GM19043 (cell line): Measurements from ENCODE around the gene PADI2.

Experiments used
- ATAC-seq: cut with Tn5 transposase; IDR thresholded peaks from one replicate; pipeline ENCODE4 v1.9.1; 2021; ENCODE audit warnings: low read depth; ENCODE audit not compliant: unreplicated experiment

The PADI2 gene

DNA sequence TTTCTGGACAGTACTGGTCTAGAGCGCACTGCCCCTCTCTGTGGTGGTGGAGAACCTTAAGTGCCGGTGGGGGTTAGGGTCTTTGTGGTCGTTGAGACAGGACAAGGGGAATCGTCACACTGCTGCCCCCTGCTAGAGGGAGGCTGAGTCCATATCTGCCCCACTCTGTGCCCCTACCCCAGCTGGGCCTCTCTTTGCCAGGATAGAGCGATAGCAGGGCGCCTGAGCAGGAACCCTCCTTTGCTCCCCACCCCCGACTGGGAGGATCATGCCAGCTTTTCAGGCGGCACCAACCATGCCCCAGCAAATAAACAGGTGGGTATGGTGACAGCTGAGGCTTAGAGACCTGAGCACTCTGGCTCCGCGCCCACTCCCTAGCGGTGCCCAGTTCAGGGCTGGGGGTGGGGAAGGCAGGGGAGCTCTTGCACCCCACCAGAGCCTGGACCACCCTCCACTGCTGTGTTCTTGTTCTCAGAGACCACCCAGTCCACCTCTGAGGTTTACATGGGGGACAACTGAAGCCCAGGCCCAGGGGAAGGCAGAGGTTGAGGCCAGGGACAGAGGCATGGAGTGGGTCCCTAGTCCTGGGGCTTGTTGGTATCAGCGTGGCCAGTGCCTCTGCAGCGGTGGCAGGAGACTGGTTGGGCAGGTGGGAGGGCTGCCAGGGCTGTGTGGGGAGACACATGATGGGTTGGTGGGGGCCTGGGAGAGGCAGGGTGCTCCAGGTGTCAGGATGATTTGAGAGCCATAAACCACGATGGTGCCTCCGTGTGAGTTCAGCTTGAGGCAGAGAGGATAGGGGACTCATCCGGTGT, 1.6 kb downstream of the PADI2 start:
- ATAC-seq, result no peak

DNA sequence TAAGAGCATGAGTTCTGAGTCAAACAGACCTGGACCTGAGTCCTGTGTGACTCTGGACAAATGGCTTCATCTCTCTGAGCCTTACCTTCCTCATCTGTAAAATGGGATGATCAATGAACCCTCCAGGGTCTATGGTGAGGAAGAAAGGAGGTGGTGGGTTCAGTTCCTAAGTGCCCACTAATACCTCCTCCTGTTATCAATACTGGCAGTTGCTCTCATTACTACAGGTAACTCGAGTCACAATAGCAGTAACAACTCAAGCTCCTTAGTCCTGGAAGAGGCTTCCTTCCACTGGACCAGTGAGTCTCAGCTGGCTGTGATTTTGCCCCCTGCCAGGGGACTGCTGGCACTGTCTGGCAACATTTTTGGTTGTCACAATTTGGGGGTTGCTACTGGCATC, 2.6 kb downstream of the PADI2 start:
- no peak for ATAC-seq

DNA sequence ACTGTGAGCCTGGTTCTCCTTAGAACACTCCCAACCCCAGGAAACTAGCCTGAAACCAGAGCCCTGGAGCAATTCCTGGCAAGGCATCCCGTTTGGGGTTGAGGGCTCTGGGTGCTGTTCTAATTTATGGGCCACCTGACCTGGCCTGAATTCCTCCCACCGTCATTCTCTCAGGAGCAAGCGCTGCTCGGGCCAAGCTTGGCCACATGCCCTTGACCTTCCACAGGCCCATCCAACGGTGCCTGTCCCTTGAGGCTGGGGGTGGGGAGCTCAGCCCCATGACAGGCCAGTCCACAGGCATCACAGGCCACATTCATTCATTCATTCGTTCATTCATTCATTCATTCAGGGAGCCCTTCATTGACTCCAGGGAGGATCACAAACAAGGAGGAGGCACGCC, 5.3 kb downstream of the PADI2 start:
- ATAC-seq, result no peak

DNA sequence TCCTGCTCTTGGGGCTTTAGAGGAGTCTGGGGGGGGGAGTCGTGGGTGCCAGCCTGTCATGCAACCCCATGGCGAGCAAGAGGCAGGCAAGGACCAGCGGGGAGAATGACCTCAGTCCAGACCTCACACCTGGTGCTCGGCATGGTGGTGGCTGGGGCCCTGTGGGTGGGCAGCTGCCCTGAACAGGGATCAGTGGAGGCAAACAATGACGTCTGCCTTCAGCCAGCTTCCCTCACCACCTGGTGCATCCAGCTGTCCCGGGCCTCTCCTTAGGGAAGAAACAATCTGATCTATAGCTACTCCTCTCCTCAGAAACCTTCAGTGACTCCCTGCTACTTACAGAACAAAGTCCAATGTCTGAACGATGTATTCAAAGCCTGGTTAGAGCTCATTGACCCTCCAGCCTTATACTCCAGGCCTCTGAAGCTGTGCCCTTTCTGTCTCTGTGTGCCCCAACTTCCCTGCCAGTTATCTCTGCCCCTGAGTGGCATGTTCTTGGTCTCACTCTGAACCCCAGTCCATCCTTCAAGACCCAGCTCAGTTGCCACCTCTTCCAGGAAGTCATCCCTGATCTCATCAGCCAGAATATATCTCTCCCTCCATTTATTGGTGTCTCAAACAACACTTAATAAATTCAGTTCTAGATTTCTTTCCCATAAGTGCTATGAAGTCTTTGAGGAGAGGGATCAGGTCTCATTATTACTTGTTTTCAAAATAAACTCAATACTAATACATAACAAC, 6.6 kb downstream of the PADI2 start:
- ATAC-seq, result no peak

DNA sequence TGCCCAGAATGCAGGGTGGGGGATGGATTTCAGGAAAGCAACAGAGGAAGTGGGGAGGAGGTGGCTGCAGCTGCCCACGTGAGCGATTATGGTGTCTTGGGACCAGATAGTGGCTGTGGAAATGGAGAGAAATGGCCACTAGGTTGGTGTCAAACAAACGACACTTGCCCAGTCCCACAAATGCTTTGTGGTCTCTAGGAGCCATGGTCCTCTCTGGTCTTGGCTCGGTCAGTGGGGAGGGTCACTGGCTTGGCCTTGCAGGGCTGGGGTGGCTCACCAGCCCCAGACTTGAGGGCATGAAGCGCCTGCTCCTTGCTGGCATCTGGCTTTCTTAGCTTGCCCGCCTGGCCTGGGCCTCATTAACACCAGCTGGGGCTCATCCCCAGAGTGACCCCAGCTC, 7.2 kb downstream of the PADI2 start:
- ATAC-seq, result no peak

DNA sequence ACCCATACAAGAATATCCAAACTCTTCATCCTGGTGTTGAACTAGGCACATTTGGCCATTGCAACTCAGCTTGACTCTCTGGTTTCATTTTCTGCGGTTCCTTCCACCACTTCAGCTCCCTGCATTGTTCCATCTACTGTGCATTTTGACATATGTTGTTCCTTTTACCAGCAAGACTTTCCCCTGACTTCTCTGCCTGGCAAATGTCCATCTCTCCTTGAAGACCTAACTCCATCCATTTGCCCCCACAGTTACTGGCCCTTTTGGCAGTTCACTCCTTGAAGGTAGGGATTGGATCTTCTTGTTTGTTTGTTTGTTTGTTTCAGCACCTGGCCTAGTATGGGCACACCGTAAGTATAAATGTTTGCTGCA, 8.7 kb downstream of the PADI2 start:
- ATAC-seq, result no peak

DNA sequence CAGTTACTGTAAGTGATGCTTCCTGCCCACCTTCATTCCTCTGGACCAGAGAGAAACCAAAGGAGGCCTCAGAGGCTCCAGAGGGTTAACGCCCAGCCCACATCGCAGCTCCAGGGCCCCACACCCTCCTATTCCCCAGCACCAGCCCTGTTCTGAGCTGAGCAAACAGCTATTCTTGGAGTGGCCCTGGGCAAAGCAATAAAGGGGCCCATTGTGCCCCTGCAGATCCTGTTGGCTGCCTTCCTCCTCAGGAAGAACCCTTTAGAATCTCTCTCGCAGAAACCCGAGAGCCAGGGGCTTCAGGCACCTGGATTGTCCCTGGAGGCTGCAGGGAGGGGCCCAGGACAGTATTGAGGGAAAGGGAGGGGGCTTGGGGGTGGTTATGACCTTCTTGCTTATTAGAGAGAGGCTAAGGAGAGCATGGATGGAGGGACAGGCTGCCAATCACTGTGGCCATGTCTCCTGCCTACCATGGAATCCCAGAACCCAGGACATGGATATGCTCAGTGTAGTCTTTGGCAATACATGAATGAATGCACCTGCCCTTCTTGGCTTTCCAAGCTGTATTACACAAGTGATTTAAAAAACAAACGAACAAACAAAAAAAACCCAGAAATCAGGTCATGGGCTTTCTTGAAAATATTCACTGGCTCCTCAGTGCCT, 9.2 kb downstream of the PADI2 start:
- no peak for ATAC-seq

DNA sequence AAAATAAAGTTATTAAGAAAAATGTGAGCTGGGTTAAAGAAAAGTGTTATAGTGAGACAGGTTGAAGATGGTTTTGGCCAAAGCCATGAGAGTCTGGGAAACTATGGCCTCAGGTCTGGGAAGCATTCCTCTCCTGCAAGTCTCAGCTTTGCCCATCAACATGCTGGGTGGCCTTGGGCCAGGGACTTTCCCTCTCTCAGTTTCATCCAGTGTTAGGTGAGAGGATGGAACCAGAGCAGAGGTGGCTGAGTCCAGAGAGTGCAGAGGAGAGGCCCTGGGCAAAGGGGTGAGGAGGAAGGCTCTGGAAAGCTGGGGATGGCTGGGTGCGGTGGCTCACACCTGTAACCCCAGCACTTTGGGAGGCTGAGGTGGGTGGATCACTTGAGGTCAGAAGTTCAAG, 10.5 kb downstream of the PADI2 start:
- ATAC-seq, result no peak

DNA sequence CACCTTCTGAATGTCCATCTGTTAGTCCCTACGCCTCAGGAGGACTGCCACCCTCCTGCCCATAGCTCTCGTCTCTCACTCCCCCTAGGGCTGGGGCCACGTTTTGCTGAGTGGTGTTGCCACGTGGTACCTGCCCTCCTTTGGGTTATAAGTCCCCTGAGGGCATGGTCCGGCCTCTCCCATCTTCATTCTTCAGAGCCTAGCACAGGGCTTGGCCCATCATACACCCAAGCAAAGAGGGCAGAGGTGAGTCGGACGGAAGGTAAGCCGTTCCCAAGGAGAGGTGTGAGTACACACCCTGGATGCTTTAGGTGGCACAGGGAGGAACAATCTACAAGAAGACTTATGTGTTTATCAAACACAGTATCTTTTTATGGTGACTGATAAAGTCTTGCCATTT, 10.9 kb downstream of the PADI2 start:
- no peak for ATAC-seq

DNA sequence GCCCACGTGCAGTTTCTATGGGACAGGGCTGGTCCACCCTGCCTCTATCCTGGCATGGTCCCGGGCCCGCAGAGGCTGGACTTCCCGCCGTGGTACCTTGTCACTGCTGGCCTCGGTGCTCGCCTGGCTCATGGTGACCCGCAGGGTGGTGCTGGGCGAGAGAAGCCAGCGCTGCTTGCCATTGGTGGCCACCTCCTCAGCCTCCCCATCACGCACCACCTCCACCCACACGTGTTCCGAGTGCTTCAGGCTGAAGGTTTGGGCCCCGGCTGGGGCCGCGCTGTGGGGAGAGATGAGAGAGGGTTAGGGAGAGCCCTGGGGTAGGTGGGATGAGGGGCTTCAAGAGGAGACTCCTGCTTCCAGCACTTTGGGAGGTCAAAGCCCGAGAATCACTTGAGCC, 14.5 kb downstream of the PADI2 start:
- ATAC-seq, result no peak

DNA sequence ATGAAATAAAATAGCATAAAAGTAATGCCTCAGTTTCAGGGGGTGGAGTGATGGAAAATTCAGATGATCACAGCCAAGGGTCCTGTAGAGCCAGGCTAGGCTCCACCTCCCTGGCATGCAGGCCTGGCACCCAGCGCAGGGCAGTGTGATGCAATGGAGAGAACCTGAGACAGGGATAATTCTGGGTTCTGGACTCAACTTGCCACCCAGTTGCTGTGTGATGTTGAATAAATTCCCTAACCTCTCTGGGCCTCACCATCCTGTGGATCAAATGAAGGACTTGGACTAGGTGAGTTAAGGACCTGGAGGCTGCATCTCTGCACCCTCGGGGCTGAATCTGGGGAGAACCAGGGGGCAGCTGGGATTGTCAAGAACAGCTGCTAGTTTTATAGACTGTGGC, 17.0 kb downstream of the PADI2 start:
- ATAC-seq, result no peak

DNA sequence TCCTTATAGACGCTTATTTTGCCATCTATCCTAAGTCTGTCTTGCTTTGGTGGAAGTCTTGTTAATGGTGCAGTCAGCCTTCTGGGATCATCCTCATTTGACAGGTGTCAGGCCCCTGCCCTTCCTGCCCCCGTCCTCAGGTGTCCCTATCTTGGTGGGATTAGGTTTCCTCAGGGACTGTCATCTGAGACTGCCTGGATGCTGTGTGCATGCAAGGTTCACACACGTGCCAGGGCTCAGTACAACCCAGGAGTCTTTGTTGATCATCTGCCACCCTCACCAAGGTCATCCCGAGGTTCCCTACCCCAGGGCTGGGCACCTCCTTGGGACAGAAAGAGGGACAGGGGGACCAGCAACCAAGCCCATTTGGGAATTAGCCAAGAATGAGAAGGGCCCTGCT, 18.0 kb downstream of the PADI2 start:
- no peak for ATAC-seq

DNA sequence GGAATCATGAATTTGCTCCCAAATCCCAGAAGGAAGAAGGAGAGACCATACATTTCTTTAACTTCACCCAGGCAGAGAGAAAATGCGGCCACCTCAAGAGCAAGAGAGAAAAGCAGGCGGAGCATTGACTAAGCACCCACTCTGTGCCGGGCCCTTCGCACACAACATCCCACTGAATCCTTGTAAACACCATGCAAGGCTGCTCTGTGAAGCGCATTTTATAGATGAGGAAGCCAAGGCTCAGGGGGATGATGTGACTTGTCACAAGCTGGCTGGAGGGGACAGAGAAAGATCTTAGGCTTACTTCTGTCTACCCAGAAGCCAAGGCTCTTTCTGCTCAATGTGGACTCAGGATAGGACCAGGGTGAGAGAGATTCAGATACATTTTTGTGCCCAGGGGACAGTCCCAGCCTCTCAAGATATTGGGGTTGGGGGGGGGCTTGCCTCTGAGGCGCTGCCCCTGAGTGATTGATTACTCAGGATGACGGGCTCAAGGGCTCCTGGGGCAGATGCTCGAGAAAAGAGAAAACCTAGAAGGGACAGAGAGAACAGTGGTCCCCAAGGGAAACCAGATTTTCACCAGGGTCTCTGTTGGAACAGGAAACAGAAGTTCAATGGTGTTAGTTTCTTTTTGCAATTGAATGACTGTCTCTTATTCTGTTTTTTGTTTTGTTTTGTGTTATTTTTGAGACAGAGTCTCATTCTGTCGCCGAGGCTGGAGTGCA, 19.5 kb downstream of the PADI2 start:
- ATAC-seq, result no peak

DNA sequence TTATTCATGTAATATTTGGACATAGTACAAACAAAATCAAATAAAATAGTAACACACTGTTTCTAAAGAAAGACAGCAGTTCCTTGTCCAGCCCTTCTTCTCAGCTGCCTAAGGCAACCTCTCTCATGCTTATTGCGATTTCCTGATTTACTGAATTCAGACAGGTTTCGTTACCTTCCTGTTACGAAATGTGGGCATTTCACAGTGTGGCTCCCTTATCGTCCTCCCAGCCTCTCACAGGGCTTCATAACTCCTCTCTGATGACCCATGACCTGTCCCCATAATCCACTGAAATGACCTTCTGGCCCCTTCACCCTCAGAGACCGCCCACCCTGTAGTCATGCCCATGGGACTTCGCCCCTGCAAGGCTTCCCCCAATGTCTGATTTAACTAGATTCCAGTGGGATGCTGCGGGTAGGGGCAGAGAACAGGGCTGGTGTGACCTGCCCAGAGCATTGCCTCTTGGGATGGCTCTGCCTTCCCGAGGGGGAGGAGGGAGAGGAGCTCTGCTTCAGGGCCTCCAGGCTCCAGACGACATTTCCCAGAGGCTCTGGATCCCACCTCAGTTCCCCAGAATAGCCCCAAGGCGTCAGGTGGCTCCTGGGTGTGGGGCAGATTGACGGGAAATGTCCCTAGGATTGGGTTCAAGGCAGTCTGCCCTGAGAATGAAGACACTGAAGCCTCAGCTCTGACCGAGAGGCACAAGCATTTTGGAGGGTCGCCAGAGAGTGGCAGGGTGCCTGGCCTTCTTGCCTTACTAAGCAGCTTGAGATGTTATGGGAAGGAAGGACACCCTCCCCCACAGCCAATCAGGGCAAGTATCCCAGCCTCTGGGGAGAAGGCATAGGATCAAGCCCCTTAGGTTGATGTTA, 20.6 kb downstream of the PADI2 start:
- no peak for ATAC-seq

DNA sequence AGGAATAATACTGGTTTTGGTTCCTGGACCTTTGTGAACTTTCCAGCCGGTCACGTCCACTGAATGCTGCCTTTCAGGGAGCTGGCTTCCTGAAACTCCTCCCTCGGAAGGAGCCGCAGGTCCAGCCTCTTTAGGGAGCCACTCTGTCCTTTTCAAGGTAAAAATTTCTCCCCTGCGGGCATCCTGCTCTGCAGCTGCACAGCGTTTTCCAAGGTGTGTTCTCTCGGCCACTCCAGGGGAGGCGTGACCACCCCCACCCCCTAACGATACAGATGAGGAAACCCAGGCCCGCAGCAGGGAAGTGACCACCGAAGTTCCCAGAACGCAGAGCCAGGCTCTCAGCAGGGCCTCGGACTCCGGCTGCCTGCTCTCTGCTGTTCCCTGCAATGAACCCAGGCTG, 21.5 kb downstream of the PADI2 start:
- no peak for ATAC-seq

DNA sequence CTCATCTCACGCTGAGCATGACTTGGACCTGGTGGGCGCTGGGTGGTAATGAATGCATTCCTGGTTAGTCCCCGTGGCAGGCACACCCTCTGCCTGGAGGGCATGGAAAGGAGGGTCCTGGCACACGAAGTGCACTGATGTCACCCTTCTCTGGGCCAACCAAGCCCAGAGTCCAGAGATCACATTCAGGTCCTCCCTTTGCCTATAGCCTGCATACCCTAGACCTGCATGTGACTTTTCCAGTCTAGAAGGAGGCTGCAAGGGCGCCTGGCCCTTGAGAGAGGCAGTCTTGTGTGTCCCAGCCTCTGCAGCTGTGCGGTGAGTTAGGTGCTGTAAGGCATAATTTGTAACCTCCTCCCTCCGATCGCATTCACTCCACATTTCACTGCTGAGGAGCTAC, 22.1 kb downstream of the PADI2 start:
- no peak for ATAC-seq

DNA sequence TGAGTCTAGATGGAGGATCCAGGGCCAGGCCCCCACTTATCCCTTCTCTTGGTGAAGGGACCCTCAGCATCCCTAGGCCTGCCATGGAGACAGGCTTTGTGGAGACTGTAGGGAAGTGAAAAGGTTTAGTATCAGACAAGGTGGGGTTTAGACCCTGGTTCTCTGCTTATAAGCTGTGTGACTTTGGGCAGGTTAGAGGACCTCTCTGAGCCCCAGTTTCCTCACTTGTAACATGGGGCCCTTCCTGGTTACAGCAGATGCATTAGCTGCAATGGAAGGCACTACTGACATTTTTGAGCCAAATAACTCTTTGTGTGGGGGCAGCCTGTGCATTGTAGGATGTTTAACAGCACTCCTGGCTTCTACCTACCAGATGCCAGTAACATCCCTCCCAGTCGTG, 22.7 kb downstream of the PADI2 start:
- no peak for ATAC-seq

DNA sequence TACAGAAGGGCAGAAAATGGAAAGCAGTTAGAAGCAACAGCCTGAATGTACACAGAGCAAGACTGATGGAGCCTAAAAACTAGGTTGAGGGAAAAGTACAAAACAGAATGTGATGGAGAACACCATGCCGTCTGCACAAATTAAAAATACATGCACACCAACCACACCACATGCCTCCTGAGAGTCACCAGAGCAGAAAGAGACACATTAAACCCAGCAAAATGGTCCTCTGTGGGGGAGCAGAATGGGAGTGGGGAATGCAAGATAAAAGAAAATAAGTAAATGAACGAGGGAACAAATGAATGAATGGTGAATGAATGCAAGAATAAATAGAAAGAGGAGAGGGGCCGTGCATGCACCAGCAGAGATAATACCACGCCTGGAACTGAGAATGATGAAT, 24.1 kb downstream of the PADI2 start:
- ATAC-seq, result no peak

DNA sequence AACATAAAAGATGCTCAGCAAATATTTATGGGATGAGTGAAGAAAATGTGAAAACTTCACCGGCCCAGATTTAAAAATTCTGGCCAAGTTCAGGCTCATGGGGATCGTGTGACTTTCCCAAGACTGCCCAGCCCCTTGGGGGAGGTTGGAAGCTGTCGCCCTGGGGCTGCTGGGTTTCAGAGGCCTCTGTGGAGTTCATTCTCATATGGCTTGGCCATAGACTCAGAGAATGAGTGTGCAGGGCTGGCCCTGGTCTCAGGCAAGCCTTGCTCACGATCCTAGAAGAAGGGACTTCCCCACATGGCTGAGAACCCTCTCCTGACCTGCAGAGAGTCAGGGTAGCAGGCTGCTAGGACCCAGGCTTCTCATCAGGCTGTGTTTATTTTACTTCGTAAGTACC, 24.6 kb downstream of the PADI2 start:
- ATAC-seq, result no peak

DNA sequence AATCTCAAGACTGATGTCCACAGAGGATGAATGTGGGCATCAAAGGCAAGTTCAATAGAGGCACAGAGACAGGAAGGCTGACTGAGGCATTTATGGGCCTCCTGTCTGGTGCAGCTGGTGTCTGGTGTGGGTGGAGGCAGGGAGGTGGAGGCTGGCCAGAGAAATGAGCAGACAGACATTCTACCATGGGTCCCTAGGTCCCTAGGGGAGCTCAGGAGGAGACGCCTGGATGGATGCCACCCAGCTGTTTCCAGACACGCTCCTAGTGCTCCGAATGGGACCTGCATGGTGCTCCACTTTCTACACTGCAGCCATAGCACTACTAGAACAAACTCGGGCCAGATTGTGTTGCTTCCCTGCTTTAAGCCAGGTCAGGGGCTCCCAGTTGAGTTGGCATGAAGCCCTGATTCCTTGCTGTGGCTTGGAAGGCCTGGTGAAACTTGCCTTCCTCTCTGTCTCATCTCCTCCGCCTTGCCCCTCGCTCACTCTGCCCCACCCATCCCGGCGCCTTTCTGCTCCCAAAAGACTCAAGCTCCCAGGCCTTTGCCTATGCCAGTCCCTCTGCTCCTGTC, 25.3 kb downstream of the PADI2 start:
- no peak for ATAC-seq
